ENCODE data around the gene WWC2. TPM values are rescaled to one million over a fixed set of nuclear protein-coding genes. Genes with fewer than 3 reads are reported as not detected.

WWC2 gene
- total RNA-seq, 4 donors from 2014 or later: 6.6 to 79.7 (median 9.4) TPM

DNA sequence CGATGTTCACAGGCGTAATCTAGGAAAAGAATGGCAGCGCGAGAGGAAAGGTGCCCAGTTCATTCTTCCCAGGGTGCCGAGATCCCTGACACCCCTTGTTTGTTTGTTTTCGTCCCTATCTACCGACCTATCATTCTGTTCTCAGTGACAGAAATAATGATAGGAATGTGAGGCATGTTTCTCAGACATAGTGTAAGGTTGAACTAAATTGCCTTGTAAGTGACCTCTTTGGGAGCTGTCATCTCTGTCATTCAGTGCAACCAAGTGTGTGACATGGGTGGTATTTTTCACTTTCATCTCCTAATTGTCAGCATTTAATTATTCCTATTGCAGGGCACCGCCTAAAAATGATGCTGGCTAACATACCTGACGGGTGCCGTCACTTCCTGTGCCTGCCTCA lies 196.7 kb downstream of the WWC2 start:
- Histone ChIP-seq H3K4me3 (no peak overlapping the region), H3K9me3 (no peaks in the 10 kb centered on the region), H3K4me1 (peaks cover 0 to 4% (median 0%) of the 10 kb centered on the region in 4 donors), H3K27ac (no peak overlapping the region), H3K36me3 (no peaks in the 10 kb centered on the region), H3K27me3 (no peaks in the 10 kb centered on the region)
- intact Hi-C loops (cut with DNase I; ENCODE audit: low total_unique reads): no loop called here
- WGBS, 2 donors (ENCODE audit: low coverage in 1 of 2): 93 to 96% methylated on average over 10 of the region's 10 CpGs
- TF ChIP-seq EP300 (IDR thresholded peaks at IDR 0.05; ENCODE audit: low read depth) (no peak), POLR2A (IDR thresholded peaks at IDR 0.05) (no peak), POLR2AphosphoS5 (IDR thresholded peaks at IDR 0.05) (no peak)
- TF ChIP-seq, protein P1, sequence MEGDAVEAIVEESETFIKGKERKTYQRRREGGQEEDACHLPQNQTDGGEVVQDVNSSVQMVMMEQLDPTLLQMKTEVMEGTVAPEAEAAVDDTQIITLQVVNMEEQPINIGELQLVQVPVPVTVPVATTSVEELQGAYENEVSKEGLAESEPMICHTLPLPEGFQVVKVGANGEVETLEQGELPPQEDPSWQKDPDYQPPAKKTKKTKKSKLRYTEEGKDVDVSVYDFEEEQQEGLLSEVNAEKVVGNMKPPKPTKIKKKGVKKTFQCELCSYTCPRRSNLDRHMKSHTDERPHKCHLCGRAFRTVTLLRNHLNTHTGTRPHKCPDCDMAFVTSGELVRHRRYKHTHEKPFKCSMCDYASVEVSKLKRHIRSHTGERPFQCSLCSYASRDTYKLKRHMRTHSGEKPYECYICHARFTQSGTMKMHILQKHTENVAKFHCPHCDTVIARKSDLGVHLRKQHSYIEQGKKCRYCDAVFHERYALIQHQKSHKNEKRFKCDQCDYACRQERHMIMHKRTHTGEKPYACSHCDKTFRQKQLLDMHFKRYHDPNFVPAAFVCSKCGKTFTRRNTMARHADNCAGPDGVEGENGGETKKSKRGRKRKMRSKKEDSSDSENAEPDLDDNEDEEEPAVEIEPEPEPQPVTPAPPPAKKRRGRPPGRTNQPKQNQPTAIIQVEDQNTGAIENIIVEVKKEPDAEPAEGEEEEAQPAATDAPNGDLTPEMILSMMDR (IDR thresholded peaks at IDR 0.05): no peak
- in situ Hi-C loops (cut with MboI; ENCODE audit: low pct_ligation_motif_present in 1 of 4, low pct_unique_long_range_greater_than_20kb in 1 of 4, low sequenced_read_pairs in 3 of 4): no loop called here
- DNase-seq: no peak

DNA sequence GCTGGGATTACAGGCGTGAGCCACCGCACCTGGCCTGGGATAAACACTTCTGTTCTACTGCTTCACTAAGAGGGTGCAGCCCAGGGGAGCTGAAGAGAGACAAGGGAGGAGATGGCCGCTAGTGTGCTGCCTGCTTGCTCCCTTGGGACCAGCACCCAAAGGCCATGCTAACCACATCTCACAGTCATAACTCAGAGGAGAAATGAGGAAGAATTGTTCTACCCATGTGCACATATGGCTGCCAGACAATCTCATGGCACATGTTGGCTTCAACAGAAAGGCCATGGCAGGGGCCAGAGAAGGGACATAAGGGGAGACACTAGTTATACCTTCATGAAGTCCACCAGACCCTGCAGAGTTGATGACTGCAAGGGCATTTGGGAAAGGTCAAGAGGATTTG lies 198.6 kb downstream of the WWC2 start:
- H3K27ac ChIP-seq: no peak overlapping the region
- no peaks in the 10 kb centered on the region for H3K27me3 ChIP-seq
- H3K9me3 ChIP-seq: no peaks in the 10 kb centered on the region
- no peak for DNase-seq
- 90% methylated on average over 3 of the region's 3 CpGs; no CpG with 5 or more reads in 1 of the 2 donors for WGBS, 2 donors (ENCODE audit: low coverage in 1 of 2)
- H3K4me1 ChIP-seq: peaks cover 0 to 4% (median 0%) of the 10 kb centered on the region in 4 donors
- intact Hi-C loops (cut with DNase I; ENCODE audit: low total_unique reads): no loop called here
- no peak overlapping the region for H3K4me3 ChIP-seq
- TF ChIP-seq POLR2AphosphoS5 (IDR thresholded peaks at IDR 0.05) (no peak), POLR2A (IDR thresholded peaks at IDR 0.05) (no peak), EP300 (IDR thresholded peaks at IDR 0.05; ENCODE audit: low read depth) (no peak)
- TF ChIP-seq, protein P1 (IDR thresholded peaks at IDR 0.05): no peak
- in situ Hi-C loops (cut with MboI; ENCODE audit: low pct_ligation_motif_present in 1 of 4, low pct_unique_long_range_greater_than_20kb in 1 of 4, low sequenced_read_pairs in 3 of 4): no loop called here
- no peaks in the 10 kb centered on the region for H3K36me3 ChIP-seq

- intact Hi-C loops (cut with DNase I; ENCODE audit: low total_unique reads): no loop called here
- TF ChIP-seq POLR2A (IDR thresholded peaks at IDR 0.05): no peak
- TF ChIP-seq POLR2AphosphoS5 (IDR thresholded peaks at IDR 0.05): no peak
- TF ChIP-seq, protein P1 (IDR thresholded peaks at IDR 0.05): no peak
- TF ChIP-seq EP300 (IDR thresholded peaks at IDR 0.05; ENCODE audit: low read depth): no peak
- H3K27ac ChIP-seq: no peak overlapping the region
- DNase-seq: no peak
- H3K27me3 ChIP-seq: no peaks in the 10 kb centered on the region
- H3K4me1 ChIP-seq: peaks cover 0 to 4% (median 0%) of the 10 kb centered on the region in 4 donors
- H3K4me3 ChIP-seq: no peak overlapping the region
- H3K36me3 ChIP-seq: no peaks in the 10 kb centered on the region
- in situ Hi-C loops (cut with MboI; ENCODE audit: low pct_ligation_motif_present in 1 of 4, low pct_unique_long_range_greater_than_20kb in 1 of 4, low sequenced_read_pairs in 3 of 4): no loop called here
- H3K9me3 ChIP-seq: no peaks in the 10 kb centered on the region
- 59 to 78% methylated on average over 2 of the region's 2 CpGs for WGBS, 2 donors (ENCODE audit: low coverage in 1 of 2)
Observed at GRCh38 chr4:183299464-183299863, 200.4 kb downstream of the WWC2 start.

GRCh38 chr4:183300070-183300469 lies 201.0 kb downstream of the WWC2 start:
- TF ChIP-seq, protein P1 (IDR thresholded peaks at IDR 0.05): no peak
- TF ChIP-seq POLR2AphosphoS5 (IDR thresholded peaks at IDR 0.05): no peak
- no peak for TF ChIP-seq POLR2A (IDR thresholded peaks at IDR 0.05)
- TF ChIP-seq EP300 (IDR thresholded peaks at IDR 0.05; ENCODE audit: low read depth): no peak
- DNase-seq: no peak
- 48 to 60% methylated on average over 3 to 6 of the region's 6 CpGs for WGBS, 2 donors (ENCODE audit: low coverage in 1 of 2)

More at GRCh38 chr4:183300070-183300469, 201.0 kb downstream of the WWC2 start:
- peaks cover 0 to 4% (median 0%) of the 10 kb centered on the region in 4 donors for H3K4me1 ChIP-seq
- H3K36me3 ChIP-seq: no peaks in the 10 kb centered on the region
- H3K9me3 ChIP-seq: no peaks in the 10 kb centered on the region
- in situ Hi-C loops (cut with MboI; ENCODE audit: low pct_ligation_motif_present in 1 of 4, low pct_unique_long_range_greater_than_20kb in 1 of 4, low sequenced_read_pairs in 3 of 4): no loop called here
- no peaks in the 10 kb centered on the region for H3K27me3 ChIP-seq
- no peak overlapping the region for H3K4me3 ChIP-seq
- intact Hi-C loops (cut with DNase I; ENCODE audit: low total_unique reads): no loop called here
- no peak overlapping the region for H3K27ac ChIP-seq
